Liver (tissue), 9 donors: ENCODE results near the gene NFATC1. TPM values are rescaled to one million over a fixed set of nuclear protein-coding genes. Genes with fewer than 3 reads are reported as not detected.

ENCODE experiments used
- DNase-seq: peaks from one replicate; pipeline ENCODE4 v3.0.0-alpha.2; 2017; ENCODE audit warnings: low spot score
- H3K27ac ChIP-seq, 2 donors: one replicate each; pipeline ENCODE4 v1.7.0; 2013; ENCODE audit warnings: inconsistent platforms in 2 of 2, low read length in 2 of 2, control low read depth in 1 of 2, low read depth in 1 of 2, mild to moderate bottlenecking in 1 of 2
- H3K27me3 ChIP-seq, 4 donors: one replicate each; pipeline versions ENCODE4 v1.6.1 to v1.7.0; 2013; ENCODE audit warnings: low read length in 3 of 4, inconsistent platforms in 1 of 4, mild to moderate bottlenecking in 1 of 4, moderate library complexity in 1 of 4; ENCODE audit not compliant: control insufficient read depth in 4 of 4, insufficient read depth in 4 of 4
- H3K36me3 ChIP-seq, 4 donors: one replicate each; pipeline versions ENCODE4 v1.6.1 to v1.7.0; 2013; ENCODE audit warnings: low read length in 3 of 4, mild to moderate bottlenecking in 3 of 4, low read depth in 1 of 4, moderate library complexity in 1 of 4; ENCODE audit not compliant: control insufficient read depth in 4 of 4, insufficient read depth in 3 of 4
- H3K4me1 ChIP-seq, 4 donors: one replicate each; pipeline versions ENCODE4 v1.6.1 to v1.7.0; 2013; ENCODE audit warnings: low read length in 3 of 4, mild to moderate bottlenecking in 3 of 4, moderate library complexity in 1 of 4; ENCODE audit not compliant: control insufficient read depth in 4 of 4, insufficient read depth in 4 of 4
- H3K4me3 ChIP-seq, 3 donors: one replicate each; pipeline versions ENCODE4 v1.6.1 to v1.7.0; 2013; ENCODE audit warnings: low read length in 3 of 3, control low read depth in 1 of 3, low read depth in 1 of 3, mild to moderate bottlenecking in 1 of 3
- H3K9ac ChIP-seq, 2 donors: one replicate each; pipeline ENCODE4 v1.7.0; 2013; ENCODE audit warnings: low read length in 2 of 2, mild to moderate bottlenecking in 2 of 2, moderate library complexity in 2 of 2, control low read depth in 1 of 2, low read depth in 1 of 2
- H3K9me3 ChIP-seq, 4 donors: one replicate each; pipeline versions ENCODE4 v1.6.1 to v1.7.0; 2013; ENCODE audit warnings: low read length in 3 of 4; ENCODE audit not compliant: control insufficient read depth in 4 of 4
- EGR1 ChIP-seq, 2 donors: IDR thresholded peaks; 2 replicates each; pipeline ENCODE4 v1.6.1; 2016 to 2018; ENCODE audit warnings: antibody characterized with exemption in 2 of 2, low read depth in 2 of 2
- FOXA2 ChIP-seq: IDR thresholded peaks from 2 replicates; pipeline ENCODE4 v1.6.1; 2016; ENCODE audit warnings: antibody characterized with exemption
- GABPA ChIP-seq, 2 donors: IDR thresholded peaks in 1 of 2; conservative IDR thresholded peaks in 1 of 2; 2 replicates each; pipeline ENCODE4 v1.6.1; 2016; ENCODE audit warnings: antibody characterized with exemption in 2 of 2, mild to moderate bottlenecking in 1 of 2, moderate library complexity in 1 of 2
- HNF4G ChIP-seq: IDR thresholded peaks from 2 replicates; pipeline ENCODE4 v1.6.1; 2016; ENCODE audit warnings: antibody characterized with exemption
- JUND ChIP-seq, 2 donors: IDR thresholded peaks; 2 replicates each; pipeline ENCODE4 v1.6.1; 2016; ENCODE audit warnings: antibody characterized with exemption in 2 of 2
- NR2F2 ChIP-seq: IDR thresholded peaks from 2 replicates; pipeline ENCODE4 v1.6.1; 2016; ENCODE audit warnings: antibody characterized with exemption
- RAD21 ChIP-seq, 2 donors: IDR thresholded peaks; 2 replicates each; pipeline ENCODE4 v1.6.1; 2016; ENCODE audit warnings: antibody characterized with exemption in 2 of 2, mild to moderate bottlenecking in 2 of 2
- REST ChIP-seq: IDR thresholded peaks from 2 replicates; pipeline ENCODE4 v1.6.1; 2016; ENCODE audit warnings: antibody characterized with exemption, mild to moderate bottlenecking
- RXRA ChIP-seq, 2 donors: IDR thresholded peaks; 2 replicates each; pipeline ENCODE4 v1.6.1; 2017 to 2018; ENCODE audit warnings: antibody characterized with exemption in 2 of 2, mild to moderate bottlenecking in 1 of 2
- SP1 ChIP-seq: IDR thresholded peaks from 2 replicates; pipeline ENCODE4 v1.6.1; 2018; ENCODE audit warnings: antibody characterized with exemption, mild to moderate bottlenecking
- TAF1 ChIP-seq: conservative IDR thresholded peaks from 2 replicates; pipeline ENCODE4 v1.6.1; 2016; ENCODE audit warnings: antibody characterized with exemption, mild to moderate bottlenecking
- YY1 ChIP-seq: IDR thresholded peaks from 2 replicates; pipeline ENCODE4 v1.6.1; 2016; ENCODE audit warnings: antibody characterized with exemption, mild to moderate bottlenecking
- ZBTB33 ChIP-seq: IDR thresholded peaks from 2 replicates; pipeline ENCODE4 v1.6.1; 2016; ENCODE audit warnings: antibody characterized with exemption
- WGBS: extraction: QIAGEN DNeasy Blood & Tissue Kit; methylation state at CpG from one replicate; pipeline ENCODE4 v1.1.7; 2013; 5-methylcytosine and 5-hydroxymethylcytosine counted together
- polyA plus RNA-seq, 2 donors: library from polyadenylated mRNA; stranded (reverse) in 1 of 2; unstranded in 1 of 2; fragments of 200-250 nt in 1 of 2; fragments of >200 nt in 1 of 2; fragmentation: Nextera tagmentation in 1 of 2; extraction: Ambion mirVana in 1 of 2; gene quantifications; one replicate each; pipeline versions ENCODE4 v1.2.1 to v1.2.3, GENCODE V29; 2013 to 2015
- total RNA-seq, 2 donors: library from RNA; depleted of rRNA; stranded (reverse); fragments of >200 nt; gene quantifications; one replicate each; pipeline ENCODE4 v1.2.3, GENCODE V29; 2014
- TF ChIP-seq, protein P1 (sequence below): IDR thresholded peaks from 2 replicates; pipeline ENCODE4 v1.6.1; 2016; ENCODE audit warnings: antibody characterized with exemption
- TF ChIP-seq, protein P2 (sequence below): fragments of 150-350 bp; IDR thresholded peaks from 2 replicates; pipeline ENCODE4 v1.5.1; 2017; ENCODE audit warnings: improper control_type of control experiment, low read depth, low read length; ENCODE audit not compliant: missing input control
- TF ChIP-seq, protein P3 (sequence below): IDR thresholded peaks from 2 replicates; pipeline ENCODE4 v1.6.1; 2016; ENCODE audit warnings: antibody characterized with exemption
- donor health status: healthy.
- donor health status: healthy.
- donor health status: healthy.
- donor health status: healthy.
- donor health status: healthy.

NFATC1 gene
- total and polyA plus RNA-seq, 4 donors: 0.57 to 2.2 (median 1.3) TPM

- peaks cover 0 to 5% (median 2%) of the 10 kb centered on the region in 4 donors for H3K36me3 ChIP-seq
- no peak for DNase-seq
- no peak overlapping the region for H3K4me3 ChIP-seq
- TF ChIP-seq HNF4G (no peak), NR2F2 (no peak), EGR1 (IDR thresholded peaks at IDR 0.05; ENCODE audit: low read depth in 2 of 2) (no peak), ZBTB33 (no peak), GABPA (IDR thresholded peaks at IDR 0.05 in 1 of 2, conservative IDR thresholded peaks at IDR 0.05 in 1 of 2) (no peak), SP1 (no peak), RAD21 (IDR thresholded peaks at IDR 0.05) (no peak), RXRA (IDR thresholded peaks at IDR 0.05) (no peak), FOXA2 (no peak), REST (no peak)
- TF ChIP-seq, protein P1, sequence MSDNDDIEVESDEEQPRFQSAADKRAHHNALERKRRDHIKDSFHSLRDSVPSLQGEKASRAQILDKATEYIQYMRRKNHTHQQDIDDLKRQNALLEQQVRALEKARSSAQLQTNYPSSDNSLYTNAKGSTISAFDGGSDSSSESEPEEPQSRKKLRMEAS: no peak
- TF ChIP-seq, protein P2, sequence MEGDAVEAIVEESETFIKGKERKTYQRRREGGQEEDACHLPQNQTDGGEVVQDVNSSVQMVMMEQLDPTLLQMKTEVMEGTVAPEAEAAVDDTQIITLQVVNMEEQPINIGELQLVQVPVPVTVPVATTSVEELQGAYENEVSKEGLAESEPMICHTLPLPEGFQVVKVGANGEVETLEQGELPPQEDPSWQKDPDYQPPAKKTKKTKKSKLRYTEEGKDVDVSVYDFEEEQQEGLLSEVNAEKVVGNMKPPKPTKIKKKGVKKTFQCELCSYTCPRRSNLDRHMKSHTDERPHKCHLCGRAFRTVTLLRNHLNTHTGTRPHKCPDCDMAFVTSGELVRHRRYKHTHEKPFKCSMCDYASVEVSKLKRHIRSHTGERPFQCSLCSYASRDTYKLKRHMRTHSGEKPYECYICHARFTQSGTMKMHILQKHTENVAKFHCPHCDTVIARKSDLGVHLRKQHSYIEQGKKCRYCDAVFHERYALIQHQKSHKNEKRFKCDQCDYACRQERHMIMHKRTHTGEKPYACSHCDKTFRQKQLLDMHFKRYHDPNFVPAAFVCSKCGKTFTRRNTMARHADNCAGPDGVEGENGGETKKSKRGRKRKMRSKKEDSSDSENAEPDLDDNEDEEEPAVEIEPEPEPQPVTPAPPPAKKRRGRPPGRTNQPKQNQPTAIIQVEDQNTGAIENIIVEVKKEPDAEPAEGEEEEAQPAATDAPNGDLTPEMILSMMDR: no peak
- no peaks in the 10 kb centered on the region for H3K27me3 ChIP-seq
- H3K9me3 ChIP-seq: no peaks in the 10 kb centered on the region
- 87% methylated on average over 16 of the region's 16 CpGs for WGBS
- H3K9ac ChIP-seq: no peak overlapping the region
- H3K4me1 ChIP-seq: no peaks in the 10 kb centered on the region
- H3K27ac ChIP-seq: no peak overlapping the region
Observed at GRCh38 chr18:79485788-79486355, 90.1 kb downstream of the NFATC1 start.

DNA sequence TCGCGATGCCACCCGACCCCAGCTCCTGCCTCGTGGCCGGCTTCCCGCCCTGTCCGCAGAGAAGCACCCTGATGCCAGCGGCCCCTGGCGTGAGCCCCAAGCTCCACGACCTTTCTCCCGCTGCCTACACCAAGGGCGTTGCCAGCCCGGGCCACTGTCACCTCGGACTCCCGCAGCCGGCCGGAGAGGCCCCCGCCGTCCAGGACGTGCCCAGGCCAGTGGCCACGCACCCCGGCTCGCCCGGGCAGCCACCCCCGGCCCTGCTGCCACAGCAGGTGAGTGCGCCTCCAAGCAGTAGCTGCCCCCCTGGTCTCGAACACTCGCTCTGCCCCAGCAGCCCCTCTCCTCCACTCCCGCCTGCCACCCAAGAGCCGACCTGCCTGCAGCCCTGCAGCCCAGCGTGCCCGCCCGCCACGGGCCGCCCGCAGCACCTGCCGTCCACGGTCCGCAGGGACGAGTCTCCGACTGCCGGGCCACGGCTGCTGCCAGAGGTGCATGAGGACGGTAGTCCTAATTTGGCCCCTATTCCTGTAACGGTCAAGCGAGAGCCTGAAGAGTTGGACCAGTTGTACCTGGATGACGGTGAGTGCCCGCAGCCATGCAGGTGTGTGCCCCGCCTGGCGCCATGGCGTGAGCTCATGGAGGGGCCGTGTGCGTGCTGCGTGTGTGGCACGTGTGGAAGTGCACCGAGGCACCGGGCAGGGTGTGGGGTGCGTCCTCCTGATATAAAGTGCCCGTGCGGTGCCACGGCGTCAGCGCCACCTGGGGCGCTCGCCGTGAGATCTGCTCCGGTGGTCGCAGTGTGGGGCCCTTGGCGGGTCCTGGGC lies 90.8 kb downstream of the NFATC1 start:
- Histone ChIP-seq H3K36me3 (peaks cover 0 to 5% (median 2%) of the 10 kb centered on the region in 4 donors), H3K9ac (no peak overlapping the region)
- DNase-seq: no peak
- no peak for TF ChIP-seq RAD21 (IDR thresholded peaks at IDR 0.05)
- no peak for TF ChIP-seq GABPA (IDR thresholded peaks at IDR 0.05 in 1 of 2, conservative IDR thresholded peaks at IDR 0.05 in 1 of 2)
- TF ChIP-seq TAF1: no peak
- TF ChIP-seq SP1: no peak
- TF ChIP-seq, protein P1: no peak
- TF ChIP-seq FOXA2: no peak
- TF ChIP-seq ZBTB33: no peak
- TF ChIP-seq, protein P2: no peak
- no peak for TF ChIP-seq JUND (IDR thresholded peaks at IDR 0.05)
- TF ChIP-seq, protein P3, sequence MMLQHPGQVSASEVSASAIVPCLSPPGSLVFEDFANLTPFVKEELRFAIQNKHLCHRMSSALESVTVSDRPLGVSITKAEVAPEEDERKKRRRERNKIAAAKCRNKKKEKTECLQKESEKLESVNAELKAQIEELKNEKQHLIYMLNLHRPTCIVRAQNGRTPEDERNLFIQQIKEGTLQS: no peak
- TF ChIP-seq YY1: no peak

More for the DNA sequence above, 90.8 kb downstream of the NFATC1 start:
- no peak overlapping the region for H3K27ac ChIP-seq
- H3K9me3 ChIP-seq: no peaks in the 10 kb centered on the region
- WGBS: 95% methylated on average over 69 of the region's 69 CpGs
- H3K27me3 ChIP-seq: no peaks in the 10 kb centered on the region
- H3K4me3 ChIP-seq: no peak overlapping the region
- H3K4me1 ChIP-seq: no peaks in the 10 kb centered on the region
